ENCODE results near the gene ELL.

ELL gene

GRCh38 chr19:18487576-18488402 is 34.1 kb downstream of the ELL start:
- no peak for DNase-seq

GRCh38 chr19:18486746-18487145 is 35.1 kb downstream of the ELL start:
- no peak for DNase-seq

- no peak for DNase-seq
Observed at GRCh38 chr19:18484992-18485391, 36.9 kb downstream of the ELL start.

- no peak for DNase-seq
Observed at GRCh38 chr19:18483119-18483890, 38.6 kb downstream of the ELL start.

- peak; percentile 28 for DNase-seq
Observed at GRCh38 chr19:18481505-18482222, 40.2 kb downstream of the ELL start.

GRCh38 chr19:18480006-18480691 is 41.7 kb downstream of the ELL start:
- DNase-seq = no peak

- DNase-seq = peak; percentile 84
Observed at GRCh38 chr19:18478545-18479311, 43.1 kb downstream of the ELL start.

- DNase-seq = no peak
Observed at GRCh38 chr19:18477974-18478373, 43.9 kb downstream of the ELL start.

GRCh38 chr19:18477042-18477779 is 44.7 kb downstream of the ELL start:
- no peak for DNase-seq

- no peak for DNase-seq
Observed at GRCh38 chr19:18476507-18477041, 45.3 kb downstream of the ELL start.

- no peak for DNase-seq
Observed at GRCh38 chr19:18475762-18476331, 46.0 kb downstream of the ELL start.

GRCh38 chr19:18475004-18475453 is 46.8 kb downstream of the ELL start:
- peak; percentile 51 for DNase-seq

GRCh38 chr19:18474366-18474887 is 47.4 kb downstream of the ELL start:
- no peak for DNase-seq

- no peak for DNase-seq
Observed at GRCh38 chr19:18473706-18474087, 48.2 kb downstream of the ELL start.

- no peak for DNase-seq
Observed at GRCh38 chr19:18473003-18473705, 48.7 kb downstream of the ELL start.

- DNase-seq = no peak
Observed at GRCh38 chr19:18470787-18471186, 51.1 kb downstream of the ELL start.

- DNase-seq = peak; percentile 66
Observed at GRCh38 chr19:18469069-18469846, 52.6 kb downstream of the ELL start.

GRCh38 chr19:18468517-18468916 is 53.4 kb downstream of the ELL start:
- no peak for DNase-seq

- no peak for DNase-seq
Observed at GRCh38 chr19:18467978-18468377, 53.9 kb downstream of the ELL start.

All from activated CD4-positive, alpha-beta T cell treated with anti-CD3 and anti-CD28 coated beads, Interleukin-2, Interleukin-6, amounts not matched to agents 100 ng/mL and 50 ng/mL, durations not matched to agents 16 hours and 8 hours (primary cell).